ENCODE measurements around the gene RNU2-1. TPM values are rescaled to one million over a fixed set of nuclear protein-coding genes. Genes with fewer than 3 reads are reported as not detected.
A peak's percentile ranks its signal among the peaks of the same experiment; 100 is the strongest.

Gene RNU2-1
- total and polyA plus RNA-seq, 2 donors (not counting 1 experiment from before 2014, with no cell fraction given): 5,063 TPM; not detected in 1

GRCh38 chr17:43226393-43226792, 7.4 kb downstream of the RNU2-1 start:
- H3K27ac ChIP-seq (ENCODE audit: low read length in 2 of 2): no peak overlapping the region
- no peak overlapping the region for H3K4me2 ChIP-seq (replicated peaks; ENCODE audit: low read depth, low read length, poor library complexity, severe bottlenecking)
- no peak overlapping the region for H2AFZ ChIP-seq (ENCODE audit: insufficient read depth, low read depth, low read length, poor library complexity, severe bottlenecking)
- H3K4me1 ChIP-seq (ENCODE audit: control insufficient read depth in 2 of 2, insufficient read depth in 2 of 2, low read length in 2 of 2): peaks cover 0 to 10% of the 10 kb centered on the region in 2 donors
- WGBS (ENCODE audit: insufficient coverage): 98% methylated on average over 5 of the region's 7 CpGs
- no peaks in the 10 kb centered on the region for H3K9me3 Mint-ChIP-seq (ENCODE audit: insufficient read depth)
- H3K9me3 ChIP-seq (ENCODE audit: control extremely low read depth in 1 of 3, control insufficient read depth in 2 of 3, insufficient read depth in 1 of 3, low read length in 2 of 3): no peaks in the 10 kb centered on the region
- no peaks in the 10 kb centered on the region for H3K79me2 ChIP-seq (ENCODE audit: control insufficient read depth, insufficient read depth, low read length)
- no peak overlapping the region for H3K27ac Mint-ChIP-seq
- H3K36me3 ChIP-seq (replicated peaks in 1 of 2; ENCODE audit: control extremely low read depth in 1 of 2, control insufficient read depth in 1 of 2, extremely low read depth in 1 of 2, insufficient read depth in 2 of 2, low read length in 1 of 2): peaks cover 0 to 25% of the 10 kb centered on the region in 2 experiments
- intact Hi-C loops (cut with micrococcal nuclease): no loop called here
- no peak overlapping the region for H3K4me3 Mint-ChIP-seq
- no peak for DNase-seq
- ChIA-PET POLR2A (no interaction called here), CTCF (interaction anchor here (0.6 to 1.2 kb wide), 5 partner anchors 91 to 1577 kb away, joined by 3 to 6 read pairs (median 3); no protein-coding TSS in a partner anchor)
- ATAC-seq (ENCODE audit: low read depth): no peak
- H3K27me3 ChIP-seq (replicated peaks in 1 of 4; ENCODE audit: control extremely low read depth in 1 of 4, control insufficient read depth in 3 of 4, insufficient read depth in 4 of 4, low read length in 3 of 4): no peaks in the 10 kb centered on the region
- no peaks in the 10 kb centered on the region for H4K20me1 ChIP-seq (ENCODE audit: control insufficient read depth, insufficient read depth, low read length, poor library complexity, severe bottlenecking)
- H3K9ac ChIP-seq (ENCODE audit: low read length): no peak overlapping the region
- TF ChIP-seq EZH2 (IDR thresholded peaks at IDR 0.05; ENCODE audit: borderline replicate concordance, insufficient read depth, low read depth, low read length, poor library complexity, severe bottlenecking): no peak
- no peak for TF ChIP-seq CTCF (IDR thresholded peaks at IDR 0.05)
- H3K4me1 Mint-ChIP-seq: peaks cover 8% of the 10 kb centered on the region
- H3K27me3 Mint-ChIP-seq: no peaks in the 10 kb centered on the region
- H3K4me3 ChIP-seq (ENCODE audit: control extremely low read depth in 1 of 5, extremely low read depth in 1 of 5, insufficient read depth in 1 of 5, low read depth in 2 of 5, low read length in 4 of 5): no peak overlapping the region

- Histone ChIP-seq H3K4me1 (ENCODE audit: control insufficient read depth in 2 of 2, insufficient read depth in 2 of 2, low read length in 2 of 2) (peaks cover 0 to 10% of the 10 kb centered on the region in 2 donors), H3K36me3 (replicated peaks in 1 of 2; ENCODE audit: control extremely low read depth in 1 of 2, control insufficient read depth in 1 of 2, extremely low read depth in 1 of 2, insufficient read depth in 2 of 2, low read length in 1 of 2) (peaks cover 0 to 31% of the 10 kb centered on the region in 2 experiments), H3K27me3 (replicated peaks in 1 of 4; ENCODE audit: control extremely low read depth in 1 of 4, control insufficient read depth in 3 of 4, insufficient read depth in 4 of 4, low read length in 3 of 4) (no peaks in the 10 kb centered on the region), H3K9ac (ENCODE audit: low read length) (no peak overlapping the region), H3K9me3 (ENCODE audit: control extremely low read depth in 1 of 3, control insufficient read depth in 2 of 3, insufficient read depth in 1 of 3, low read length in 2 of 3) (no peaks in the 10 kb centered on the region), H3K4me2 (replicated peaks; ENCODE audit: low read depth, low read length, poor library complexity, severe bottlenecking) (no peak overlapping the region), H2AFZ (ENCODE audit: insufficient read depth, low read depth, low read length, poor library complexity, severe bottlenecking) (no peak overlapping the region), H3K27ac (ENCODE audit: low read length in 2 of 2) (peak overlapping the region in 1 of 2 donors; percentile 11), H4K20me1 (ENCODE audit: control insufficient read depth, insufficient read depth, low read length, poor library complexity, severe bottlenecking) (no peaks in the 10 kb centered on the region), H3K4me3 (ENCODE audit: control extremely low read depth in 1 of 5, extremely low read depth in 1 of 5, insufficient read depth in 1 of 5, low read depth in 2 of 5, low read length in 4 of 5) (no peak overlapping the region), H3K79me2 (ENCODE audit: control insufficient read depth, insufficient read depth, low read length) (no peaks in the 10 kb centered on the region)
- intact Hi-C loops (cut with micrococcal nuclease): no loop called here
- ChIA-PET CTCF (no interaction called here), POLR2A (no interaction called here)
- H3K27ac Mint-ChIP-seq: no peak overlapping the region
- TF ChIP-seq CTCF (IDR thresholded peaks at IDR 0.05) (no peak), EZH2 (IDR thresholded peaks at IDR 0.05; ENCODE audit: borderline replicate concordance, insufficient read depth, low read depth, low read length, poor library complexity, severe bottlenecking) (no peak)
- no peak for DNase-seq
- no peaks in the 10 kb centered on the region for H3K27me3 Mint-ChIP-seq
- H3K9me3 Mint-ChIP-seq (ENCODE audit: insufficient read depth): no peaks in the 10 kb centered on the region
- no peak for ATAC-seq (ENCODE audit: low read depth)
- H3K4me1 Mint-ChIP-seq: peaks cover 11% of the 10 kb centered on the region
- no peak overlapping the region for H3K4me3 Mint-ChIP-seq
- 89% methylated on average over 5 of the region's 7 CpGs for WGBS (ENCODE audit: insufficient coverage)
Observed at GRCh38 chr17:43224146-43224705, 9.6 kb downstream of the RNU2-1 start.

Data from B cell (primary cell).